Stimulated activated CD4-positive, alpha-beta T cell treated with anti-CD3 and anti-CD28 coated beads, Interleukin-4, amount 100 ng/mL, for 4 hours (primary cell): ENCODE data around the gene MYOM1.
"Not testable (repeated sequence)": the region's sequence is repeated elsewhere in the genome, so short reads cannot be mapped to it uniquely, and the experiment has no call there.

Source experiments
- DNase-seq, 2 experiments: peaks; one replicate each; pipeline ENCODE4 v3.0.0-alpha.2; 2020

The MYOM1 gene

GRCh38 chr18:3217948-3218647, 1.7 kb downstream of the MYOM1 start:
- DNase-seq, result no peak

- no peak for DNase-seq
These were observed 2.8 kb downstream of the MYOM1 start for GRCh38 chr18:3216987-3217386.

- no peak for DNase-seq
These were observed 4.7 kb downstream of the MYOM1 start for GRCh38 chr18:3214855-3215637.

- DNase-seq, result no peak
These were observed 6.3 kb downstream of the MYOM1 start for GRCh38 chr18:3213300-3214059.

GRCh38 chr18:3212657-3213056, 7.1 kb downstream of the MYOM1 start:
- DNase-seq, result no peak

GRCh38 chr18:3211236-3211992, 8.4 kb downstream of the MYOM1 start:
- DNase-seq, result no peak

- no peak for DNase-seq
These were observed 9.8 kb downstream of the MYOM1 start for GRCh38 chr18:3209859-3210569.

GRCh38 chr18:3207565-3207964, 12.2 kb downstream of the MYOM1 start:
- no peak for DNase-seq

- no peak for DNase-seq
These were observed 14.5 kb downstream of the MYOM1 start for GRCh38 chr18:3205239-3205638.

- no peak for DNase-seq
These were observed 19.7 kb downstream of the MYOM1 start for GRCh38 chr18:3199942-3200645.

- DNase-seq, result not testable (repeated sequence)
These were observed 21.4 kb downstream of the MYOM1 start for GRCh38 chr18:3198260-3198860.

- DNase-seq, result no peak
These were observed 24.7 kb downstream of the MYOM1 start for GRCh38 chr18:3194947-3195612.

GRCh38 chr18:3193331-3193730, 26.4 kb downstream of the MYOM1 start:
- DNase-seq, result no peak

GRCh38 chr18:3192752-3193151, 27.0 kb downstream of the MYOM1 start:
- DNase-seq, result no peak

GRCh38 chr18:3192286-3192685, 27.5 kb downstream of the MYOM1 start:
- no peak for DNase-seq

- DNase-seq, result no peak
These were observed 29.2 kb downstream of the MYOM1 start for GRCh38 chr18:3190610-3191009.

- no peak for DNase-seq
These were observed 29.9 kb downstream of the MYOM1 start for GRCh38 chr18:3189884-3190283.

GRCh38 chr18:3186678-3187658, 32.8 kb downstream of the MYOM1 start:
- no peak for DNase-seq

GRCh38 chr18:3184275-3184963, 35.3 kb downstream of the MYOM1 start:
- no peak for DNase-seq
